ENCODE data around the gene COL4A2. TPM values are rescaled to one million over a fixed set of nuclear protein-coding genes. Genes with fewer than 3 reads are reported as not detected.
"Not testable (repeated sequence)": the region's sequence is repeated elsewhere in the genome, so short reads cannot be mapped to it uniquely, and the experiment has no call there.

COL4A2 gene
- total RNA-seq, 2 experiments from 2014 or later = not detected

- H3K27ac Mint-ChIP-seq = no peak overlapping the region
- H3K4me3 Mint-ChIP-seq = no peak overlapping the region
- CTCF ChIA-PET = no interaction called here
- POLR2A ChIA-PET = no interaction called here
- peaks cover 26% of the 10 kb centered on the region for H3K27me3 Mint-ChIP-seq
- no peaks in the 10 kb centered on the region for H3K4me1 Mint-ChIP-seq
- H3K36me3 Mint-ChIP-seq (ENCODE audit: low read depth) = no peaks in the 10 kb centered on the region
- peaks cover 9% of the 10 kb centered on the region for H3K9me3 Mint-ChIP-seq
- DNase-seq = no peak
These were observed 83.5 kb downstream of the COL4A2 start for GRCh38 chr13:110390567-110390966.

GRCh38 chr13:110391273-110391672 is 84.2 kb downstream of the COL4A2 start:
- DNase-seq = no peak
- H3K4me1 Mint-ChIP-seq = no peaks in the 10 kb centered on the region
- H3K36me3 Mint-ChIP-seq (ENCODE audit: low read depth) = no peaks in the 10 kb centered on the region
- POLR2A ChIA-PET = no interaction called here
- CTCF ChIA-PET = no interaction called here
- H3K9me3 Mint-ChIP-seq = peaks cover 4% of the 10 kb centered on the region
- no peak overlapping the region for H3K27ac Mint-ChIP-seq
- peaks cover 26% of the 10 kb centered on the region for H3K27me3 Mint-ChIP-seq
- H3K4me3 Mint-ChIP-seq = no peak overlapping the region

GRCh38 chr13:110392510-110393240 is 85.6 kb downstream of the COL4A2 start:
- CTCF ChIA-PET = no interaction called here
- no peak overlapping the region for H3K4me3 Mint-ChIP-seq
- H3K4me1 Mint-ChIP-seq = no peaks in the 10 kb centered on the region
- no peak for DNase-seq
- POLR2A ChIA-PET = no interaction called here
- peaks cover 3% of the 10 kb centered on the region for H3K9me3 Mint-ChIP-seq
- no peaks in the 10 kb centered on the region for H3K36me3 Mint-ChIP-seq (ENCODE audit: low read depth)
- no peak overlapping the region for H3K27ac Mint-ChIP-seq
- H3K27me3 Mint-ChIP-seq = peaks cover 38% of the 10 kb centered on the region

- H3K27ac Mint-ChIP-seq = no peak overlapping the region
- CTCF ChIA-PET = no interaction called here
- H3K4me1 Mint-ChIP-seq = no peaks in the 10 kb centered on the region
These were observed 86.7 kb downstream of the COL4A2 start for GRCh38 chr13:110393761-110394160.

GRCh38 chr13:110394371-110394841 is 87.3 kb downstream of the COL4A2 start:
- Mint-ChIP-seq H3K4me3 (no peak overlapping the region), H3K27ac (no peak overlapping the region), H3K9me3 (peaks cover 3% of the 10 kb centered on the region), H3K27me3 (peaks cover 47% of the 10 kb centered on the region), H3K36me3 (ENCODE audit: low read depth) (no peaks in the 10 kb centered on the region), H3K4me1 (no peaks in the 10 kb centered on the region)
- ChIA-PET CTCF (no interaction called here), POLR2A (no interaction called here)
- no peak for DNase-seq

More at GRCh38 chr13:110393761-110394160, 86.7 kb downstream of the COL4A2 start:
- H3K4me3 Mint-ChIP-seq = no peak overlapping the region
- peaks cover 3% of the 10 kb centered on the region for H3K9me3 Mint-ChIP-seq
- peaks cover 46% of the 10 kb centered on the region for H3K27me3 Mint-ChIP-seq
- no peak for DNase-seq
- POLR2A ChIA-PET = no interaction called here
- no peaks in the 10 kb centered on the region for H3K36me3 Mint-ChIP-seq (ENCODE audit: low read depth)

GRCh38 chr13:110395616-110396015 is 88.5 kb downstream of the COL4A2 start:
- DNase-seq; CTCF ChIA-PET; H3K4me3 Mint-ChIP-seq; POLR2A ChIA-PET; H3K9me3 Mint-ChIP-seq; H3K4me1 Mint-ChIP-seq; H3K36me3 Mint-ChIP-seq (ENCODE audit: low read depth); H3K27ac Mint-ChIP-seq: not testable (repeated sequence)
- H3K27me3 Mint-ChIP-seq = peaks cover 57% of the 10 kb centered on the region

DNA sequence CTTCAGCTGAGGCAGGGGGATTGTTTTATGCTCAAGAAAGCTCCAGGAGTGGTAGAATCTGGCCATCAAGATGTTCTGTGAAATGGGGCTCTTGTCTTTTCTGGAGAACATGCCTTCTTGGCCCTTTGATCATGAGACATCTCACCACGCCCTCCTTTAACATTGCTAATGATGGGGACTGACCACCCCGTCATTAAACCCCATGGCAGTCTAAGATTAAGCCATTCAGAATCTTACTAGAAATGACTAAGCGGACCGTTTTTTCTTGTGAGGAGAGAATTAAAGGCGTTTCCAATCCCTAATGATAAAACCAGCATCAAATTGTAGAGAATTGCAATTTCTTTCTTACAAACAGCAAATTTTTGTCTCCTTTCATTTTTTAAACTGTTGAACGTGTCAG is 89.4 kb downstream of the COL4A2 start:
- no peak overlapping the region for H3K27ac Mint-ChIP-seq
- no peaks in the 10 kb centered on the region for H3K36me3 Mint-ChIP-seq (ENCODE audit: low read depth)
- ChIA-PET POLR2A (no interaction called here), CTCF (no interaction called here)
- H3K27me3 Mint-ChIP-seq = peaks cover 59% of the 10 kb centered on the region
- peaks cover under 1% of the 10 kb centered on the region for H3K9me3 Mint-ChIP-seq
- H3K4me1 Mint-ChIP-seq = no peaks in the 10 kb centered on the region
- DNase-seq = no peak
- no peak overlapping the region for H3K4me3 Mint-ChIP-seq

- no peak for DNase-seq
- CTCF ChIA-PET = no interaction called here
- Mint-ChIP-seq H3K27ac (no peak overlapping the region), H3K4me1 (no peaks in the 10 kb centered on the region), H3K27me3 (peaks cover 58% of the 10 kb centered on the region), H3K36me3 (ENCODE audit: low read depth) (no peaks in the 10 kb centered on the region), H3K4me3 (no peak overlapping the region), H3K9me3 (no peaks in the 10 kb centered on the region)
- POLR2A ChIA-PET = no interaction called here
These were observed 89.9 kb downstream of the COL4A2 start for GRCh38 chr13:110396913-110397381.

DNA sequence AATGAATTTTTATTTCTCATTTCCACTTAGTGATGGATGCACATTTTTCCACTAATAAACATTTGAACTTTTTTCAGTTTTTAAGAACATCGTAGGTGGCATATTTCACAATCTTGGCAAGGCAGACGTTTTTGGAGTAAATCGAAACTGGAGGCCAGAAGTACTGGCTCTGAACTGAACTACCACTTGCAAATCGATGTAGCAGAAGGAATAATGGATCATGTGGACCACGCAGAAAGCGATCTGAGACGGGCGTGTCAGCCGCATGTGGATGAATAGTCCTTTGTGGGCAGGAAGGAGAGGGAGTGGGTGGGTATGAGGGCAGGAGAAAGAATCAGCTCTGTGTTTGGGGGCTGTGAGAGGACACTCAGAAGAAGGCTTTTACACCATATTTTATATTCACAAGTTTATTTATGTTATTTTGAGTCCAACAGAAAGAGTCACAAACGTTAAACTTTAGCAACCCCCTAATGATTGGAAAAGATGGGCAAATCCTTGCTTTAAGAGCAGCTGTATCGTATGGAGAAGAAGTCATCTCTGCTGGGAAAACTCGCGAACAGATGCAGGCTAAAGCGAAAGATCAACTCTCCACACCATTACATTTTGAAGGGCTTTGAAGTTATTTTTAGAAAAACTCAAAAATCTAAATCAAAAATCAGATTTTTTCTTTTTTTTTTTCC is 90.5 kb downstream of the COL4A2 start:
- Mint-ChIP-seq H3K4me1 (no peaks in the 10 kb centered on the region), H3K9me3 (no peaks in the 10 kb centered on the region), H3K27me3 (peaks cover 53% of the 10 kb centered on the region), H3K4me3 (no peak overlapping the region), H3K27ac (no peak overlapping the region), H3K36me3 (ENCODE audit: low read depth) (no peaks in the 10 kb centered on the region)
- CTCF ChIA-PET = interaction anchor here (0.7 kb wide), 1 partner anchor 1576 kb away, joined by 6 read pairs; no protein-coding TSS in a partner anchor
- POLR2A ChIA-PET = no interaction called here
- no peak for DNase-seq

- peaks cover 57% of the 10 kb centered on the region for H3K27me3 Mint-ChIP-seq
- H3K4me3 Mint-ChIP-seq = no peak overlapping the region
- no peaks in the 10 kb centered on the region for H3K4me1 Mint-ChIP-seq
- ChIA-PET CTCF (no interaction called here), POLR2A (no interaction called here)
- H3K27ac Mint-ChIP-seq = no peak overlapping the region
- H3K36me3 Mint-ChIP-seq (ENCODE audit: low read depth) = no peaks in the 10 kb centered on the region
- DNase-seq = no peak
- no peaks in the 10 kb centered on the region for H3K9me3 Mint-ChIP-seq
These were observed 91.8 kb downstream of the COL4A2 start for GRCh38 chr13:110398564-110399507.

GRCh38 chr13:110399801-110400200 is 92.7 kb downstream of the COL4A2 start:
- DNase-seq = no peak
- Mint-ChIP-seq H3K36me3 (ENCODE audit: low read depth) (no peaks in the 10 kb centered on the region), H3K27me3 (peaks cover 55% of the 10 kb centered on the region), H3K9me3 (no peaks in the 10 kb centered on the region), H3K27ac (no peak overlapping the region), H3K4me1 (no peaks in the 10 kb centered on the region), H3K4me3 (no peak overlapping the region)
- POLR2A ChIA-PET = no interaction called here
- CTCF ChIA-PET = no interaction called here

GRCh38 chr13:110400786-110401533 is 93.9 kb downstream of the COL4A2 start:
- CTCF ChIA-PET = interaction anchor here (2.6 kb wide), 1 partner anchor 11 kb away, joined by 6 read pairs; no protein-coding TSS in a partner anchor
- no peaks in the 10 kb centered on the region for H3K4me1 Mint-ChIP-seq
- H3K27ac Mint-ChIP-seq = no peak overlapping the region
- no peak overlapping the region for H3K4me3 Mint-ChIP-seq
- H3K27me3 Mint-ChIP-seq = peaks cover 58% of the 10 kb centered on the region
- no peak for DNase-seq
- POLR2A ChIA-PET = no interaction called here
- no peaks in the 10 kb centered on the region for H3K9me3 Mint-ChIP-seq
- H3K36me3 Mint-ChIP-seq (ENCODE audit: low read depth) = no peaks in the 10 kb centered on the region

Measured in activated CD4-positive, alpha-beta T cell treated with anti-CD3 and anti-CD28 coated beads, Interleukin-2, amount 10 ng/mL, durations not matched to agents 7 days and 5 days (primary cell).